Epithelial cell of esophagus (primary cell): ENCODE results near the gene PIK3C2G.
"Not testable (repeated sequence)": the region's sequence is repeated elsewhere in the genome, so short reads cannot be mapped to it uniquely, and the experiment has no call there.

Experiments used
- DNase-seq: peaks from one replicate; pipeline ENCODE4 v3.0.0; 2010; ENCODE audit warnings: low read depth
- H3K4me3 ChIP-seq: 2 replicates; pipeline ENCODE4 v1.5.1; 2011; ENCODE audit warnings: mild to moderate bottlenecking, low read length, control low read depth
- TF ChIP-seq, protein P1 (sequence below): IDR thresholded peaks from 2 replicates; pipeline ENCODE4 v1.5.1; 2011; ENCODE audit warnings: low read depth, mild to moderate bottlenecking, low read length, control low read depth, inconsistent platforms; ENCODE audit not compliant: insufficient read depth; ENCODE audit errors: missing control alignments

Gene PIK3C2G

DNA sequence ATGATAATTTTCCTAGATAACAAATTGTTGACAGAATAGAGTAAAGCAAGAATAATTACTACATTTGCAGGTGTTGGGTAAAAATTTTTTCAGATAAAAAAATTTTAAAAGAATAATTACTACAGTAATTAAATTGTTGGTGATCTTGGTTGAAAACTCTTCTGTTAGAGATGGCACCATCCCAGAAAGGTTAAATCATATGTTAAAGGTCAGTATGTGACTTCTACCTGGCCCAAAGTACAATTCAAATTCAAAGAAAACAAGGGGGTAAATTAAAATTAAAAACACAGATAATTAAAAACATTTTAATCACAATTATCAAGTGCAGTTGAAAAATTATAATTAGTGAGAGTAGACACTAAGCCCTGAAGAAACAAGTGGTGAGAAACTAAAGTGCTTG is 18.1 kb upstream of the PIK3C2G start:
- TF ChIP-seq, protein P1, sequence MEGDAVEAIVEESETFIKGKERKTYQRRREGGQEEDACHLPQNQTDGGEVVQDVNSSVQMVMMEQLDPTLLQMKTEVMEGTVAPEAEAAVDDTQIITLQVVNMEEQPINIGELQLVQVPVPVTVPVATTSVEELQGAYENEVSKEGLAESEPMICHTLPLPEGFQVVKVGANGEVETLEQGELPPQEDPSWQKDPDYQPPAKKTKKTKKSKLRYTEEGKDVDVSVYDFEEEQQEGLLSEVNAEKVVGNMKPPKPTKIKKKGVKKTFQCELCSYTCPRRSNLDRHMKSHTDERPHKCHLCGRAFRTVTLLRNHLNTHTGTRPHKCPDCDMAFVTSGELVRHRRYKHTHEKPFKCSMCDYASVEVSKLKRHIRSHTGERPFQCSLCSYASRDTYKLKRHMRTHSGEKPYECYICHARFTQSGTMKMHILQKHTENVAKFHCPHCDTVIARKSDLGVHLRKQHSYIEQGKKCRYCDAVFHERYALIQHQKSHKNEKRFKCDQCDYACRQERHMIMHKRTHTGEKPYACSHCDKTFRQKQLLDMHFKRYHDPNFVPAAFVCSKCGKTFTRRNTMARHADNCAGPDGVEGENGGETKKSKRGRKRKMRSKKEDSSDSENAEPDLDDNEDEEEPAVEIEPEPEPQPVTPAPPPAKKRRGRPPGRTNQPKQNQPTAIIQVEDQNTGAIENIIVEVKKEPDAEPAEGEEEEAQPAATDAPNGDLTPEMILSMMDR = no peak
- DNase-seq = no peak
- no peak overlapping the region for H3K4me3 ChIP-seq

DNA sequence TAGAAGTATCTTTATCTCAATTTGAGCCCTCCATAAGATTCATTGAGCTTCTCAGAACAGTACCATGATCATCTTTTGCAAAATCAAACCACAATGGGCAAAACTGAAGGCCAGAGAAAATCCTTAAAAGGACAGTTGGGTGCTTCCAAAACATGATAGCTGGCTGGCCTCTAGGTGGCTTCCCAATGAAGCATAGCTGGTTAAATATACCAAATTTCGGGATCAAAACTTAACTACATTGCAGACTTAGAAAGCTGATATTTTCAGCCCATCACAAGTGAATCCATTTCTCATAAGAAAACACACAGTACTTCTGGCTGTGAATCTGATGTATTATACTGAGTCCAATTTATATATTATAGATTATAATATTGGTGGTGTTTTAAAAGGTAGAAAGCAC is 15.3 kb upstream of the PIK3C2G start:
- TF ChIP-seq, protein P1 = peak; percentile 30
- H3K4me3 ChIP-seq = no peak overlapping the region

GRCh38 chr12:18250313-18250916 is 10.9 kb upstream of the PIK3C2G start:
- no peak overlapping the region for H3K4me3 ChIP-seq
- DNase-seq = peak; percentile 75
- TF ChIP-seq, protein P1 = peak; percentile 70

More for the DNA sequence above, 15.3 kb upstream of the PIK3C2G start:
- no peak for DNase-seq

GRCh38 chr12:18254081-18254480 is 7.2 kb upstream of the PIK3C2G start:
- TF ChIP-seq, protein P1 = no peak
- no peak overlapping the region for H3K4me3 ChIP-seq
- no peak for DNase-seq

GRCh38 chr12:18255004-18255403 is 6.3 kb upstream of the PIK3C2G start:
- not testable (repeated sequence) for DNase-seq, H3K4me3 ChIP-seq

DNA sequence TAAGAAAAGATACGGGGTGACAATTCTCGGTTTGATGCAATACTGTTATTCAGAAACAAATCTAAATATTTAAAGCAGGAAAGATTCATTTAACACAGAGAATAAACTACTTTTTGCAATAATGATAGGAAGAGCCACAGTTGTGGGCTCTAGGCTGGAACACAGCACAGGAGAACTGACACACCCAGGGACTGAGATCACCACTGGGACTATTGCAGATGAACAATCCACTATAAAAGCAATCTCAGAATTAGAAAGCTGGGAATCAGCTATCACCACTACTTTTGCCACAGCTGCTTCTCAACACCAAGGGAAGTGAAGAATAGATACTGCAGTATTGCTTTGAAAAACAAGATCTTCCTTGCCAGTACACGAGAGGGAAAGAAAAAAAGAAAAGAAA is 4.1 kb upstream of the PIK3C2G start:
- DNase-seq = no peak
- TF ChIP-seq, protein P1 = no peak
- H3K4me3 ChIP-seq = no peak overlapping the region

GRCh38 chr12:18258929-18259328 is 2.4 kb upstream of the PIK3C2G start:
- DNase-seq = no peak
- TF ChIP-seq, protein P1 = no peak
- H3K4me3 ChIP-seq = no peak overlapping the region
